Measurements from ENCODE around the gene SCTR.

Gene SCTR

DNA sequence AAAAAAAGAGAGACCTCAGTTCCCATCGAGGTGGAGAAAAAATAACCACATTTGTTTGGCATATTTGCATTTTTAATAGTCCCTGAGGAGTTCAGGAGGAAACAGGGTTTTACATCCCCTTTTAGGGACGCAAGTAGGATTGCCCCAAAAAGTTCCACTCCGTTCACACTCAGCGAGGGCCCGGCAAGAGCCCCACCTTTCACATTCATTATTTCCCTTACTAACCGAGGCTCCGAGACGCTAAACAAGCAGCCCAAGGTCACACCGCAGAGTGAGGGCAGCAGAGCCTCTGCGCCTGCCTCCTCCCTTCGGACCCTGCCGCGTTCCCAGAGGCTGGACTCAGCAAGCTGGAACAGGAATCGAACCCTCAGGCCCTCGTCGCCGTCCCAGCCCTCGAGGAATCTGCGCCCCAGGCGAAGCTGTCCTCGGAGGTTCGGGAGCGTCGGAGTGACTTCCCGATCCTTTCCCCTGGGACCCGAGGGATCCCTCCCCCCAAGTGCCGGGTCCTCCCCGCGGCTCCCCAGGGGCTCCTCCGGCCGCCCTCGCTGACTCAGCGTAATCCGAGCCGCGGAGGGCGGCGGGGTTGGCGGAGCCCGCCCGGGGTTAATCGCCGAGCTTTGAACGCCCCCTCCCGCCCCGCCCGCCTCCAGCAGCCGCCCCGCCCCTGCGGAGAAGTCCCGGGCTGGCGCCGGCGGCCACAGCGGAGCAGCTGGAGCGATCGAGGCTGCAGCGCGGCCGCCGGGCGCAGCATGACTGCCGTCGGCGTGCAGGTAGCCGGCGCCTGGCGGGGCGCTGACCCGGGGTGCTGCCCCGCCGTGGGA is 92.9 kb downstream of the SCTR start, which contains the start of gene TMEM37:
Gene TMEM37, plus strand, starts transcription at position 700 of the 821 bp plus-strand sequence. Its CDS starts 50 bp downstream, at position 750.
- Histone ChIP-seq H3K27ac (ENCODE audit: insufficient read depth, low read length, poor library complexity, severe bottlenecking) (no peak within 1 kb of the TSS), H3K9me3 (ENCODE audit: control insufficient read depth, low read length) (no peaks in the 10 kb centered on the region), H3K27me3 (replicated peaks; ENCODE audit: control insufficient read depth, insufficient read depth, low read length, poor library complexity, severe bottlenecking) (peaks cover 11% of the 10 kb centered on the region), H3K4me3 (ENCODE audit: insufficient read depth, low read depth, low read length, poor library complexity, severe bottlenecking) (no peak within 1 kb of the TSS), H3K4me1 (ENCODE audit: control insufficient read depth, insufficient read depth, low read length, poor library complexity, severe bottlenecking) (peaks cover 5% of the 10 kb centered on the region), H3K36me3 (ENCODE audit: control insufficient read depth, insufficient read depth, low read length) (no peaks in the 10 kb centered on the region)
- no peak for DNase-seq

DNA sequence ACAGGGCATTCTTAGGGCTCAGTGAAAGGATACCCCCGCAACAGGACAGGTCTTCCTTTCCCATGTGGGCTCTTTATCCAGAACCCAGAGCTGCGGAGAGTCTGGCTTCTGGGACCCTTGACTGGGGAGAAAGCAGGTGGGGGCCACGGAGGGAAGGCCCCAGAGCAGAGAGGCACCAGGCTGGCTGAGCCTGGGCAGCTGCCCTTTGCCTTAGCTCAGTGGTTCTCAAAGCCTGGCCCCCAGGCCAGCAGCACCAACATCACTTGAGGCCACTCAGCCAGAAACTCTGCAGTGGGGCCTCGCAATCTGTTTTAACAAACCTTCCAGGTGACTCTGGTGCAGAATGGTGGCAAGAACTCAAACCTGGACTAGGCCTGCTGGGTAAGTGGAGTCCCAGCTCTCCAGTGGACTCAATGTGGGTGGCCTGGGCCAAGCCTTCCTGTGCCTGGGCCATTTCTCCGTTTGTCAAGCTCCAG is 94.2 kb downstream of the SCTR start:
- no peak overlapping the region for H3K27ac ChIP-seq (ENCODE audit: insufficient read depth, low read length, poor library complexity, severe bottlenecking)
- peaks cover 5% of the 10 kb centered on the region for H3K4me1 ChIP-seq (ENCODE audit: control insufficient read depth, insufficient read depth, low read length, poor library complexity, severe bottlenecking)
- DNase-seq, result no peak
- no peaks in the 10 kb centered on the region for H3K36me3 ChIP-seq (ENCODE audit: control insufficient read depth, insufficient read depth, low read length)
- H3K4me3 ChIP-seq (ENCODE audit: insufficient read depth, low read depth, low read length, poor library complexity, severe bottlenecking), result no peak overlapping the region
- peaks cover 15% of the 10 kb centered on the region for H3K27me3 ChIP-seq (replicated peaks; ENCODE audit: control insufficient read depth, insufficient read depth, low read length, poor library complexity, severe bottlenecking)
- no peaks in the 10 kb centered on the region for H3K9me3 ChIP-seq (ENCODE audit: control insufficient read depth, low read length)

DNA sequence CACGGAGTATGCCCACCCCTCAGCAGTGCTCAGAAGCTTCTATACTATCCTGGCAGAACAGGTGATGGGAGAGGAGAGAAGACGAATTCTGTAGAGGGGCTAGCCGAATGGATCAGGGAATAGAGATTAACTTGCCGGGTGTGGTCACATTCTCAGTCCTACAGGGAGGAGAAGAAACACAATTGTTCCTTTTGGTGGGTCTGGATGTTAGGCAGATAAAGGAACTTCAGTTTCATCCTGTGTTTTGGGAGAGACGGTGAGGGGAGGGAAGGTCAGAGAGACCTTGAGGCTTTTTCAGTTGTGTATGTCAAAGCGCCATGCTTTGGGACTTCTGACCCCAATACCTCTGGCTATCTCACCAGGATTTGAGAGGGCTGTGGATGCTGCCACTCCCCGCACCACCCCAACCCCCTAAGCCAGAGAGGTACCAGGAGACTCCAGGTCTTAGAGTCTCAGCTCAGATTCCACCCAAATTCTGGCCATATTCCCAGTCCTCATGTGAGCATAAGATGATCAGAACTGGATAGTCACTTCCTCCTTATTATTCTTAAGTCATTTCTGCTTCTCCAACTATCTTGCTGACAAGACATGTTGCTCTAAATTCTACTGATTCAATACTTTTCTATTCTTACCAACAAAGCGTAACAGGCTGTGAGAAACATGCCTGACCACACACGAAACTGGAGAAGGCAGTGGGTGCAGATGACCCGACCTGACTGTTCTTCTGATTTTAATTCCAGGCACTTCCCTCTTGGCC is 94.9 kb downstream of the SCTR start:
- Histone ChIP-seq H3K9me3 (ENCODE audit: control insufficient read depth, low read length) (no peaks in the 10 kb centered on the region), H3K27ac (ENCODE audit: insufficient read depth, low read length, poor library complexity, severe bottlenecking) (no peak overlapping the region), H3K4me1 (ENCODE audit: control insufficient read depth, insufficient read depth, low read length, poor library complexity, severe bottlenecking) (peaks cover 5% of the 10 kb centered on the region), H3K4me3 (ENCODE audit: insufficient read depth, low read depth, low read length, poor library complexity, severe bottlenecking) (no peak overlapping the region), H3K36me3 (ENCODE audit: control insufficient read depth, insufficient read depth, low read length) (no peaks in the 10 kb centered on the region), H3K27me3 (replicated peaks; ENCODE audit: control insufficient read depth, insufficient read depth, low read length, poor library complexity, severe bottlenecking) (peaks cover 12% of the 10 kb centered on the region)
- DNase-seq, result no peak

DNA sequence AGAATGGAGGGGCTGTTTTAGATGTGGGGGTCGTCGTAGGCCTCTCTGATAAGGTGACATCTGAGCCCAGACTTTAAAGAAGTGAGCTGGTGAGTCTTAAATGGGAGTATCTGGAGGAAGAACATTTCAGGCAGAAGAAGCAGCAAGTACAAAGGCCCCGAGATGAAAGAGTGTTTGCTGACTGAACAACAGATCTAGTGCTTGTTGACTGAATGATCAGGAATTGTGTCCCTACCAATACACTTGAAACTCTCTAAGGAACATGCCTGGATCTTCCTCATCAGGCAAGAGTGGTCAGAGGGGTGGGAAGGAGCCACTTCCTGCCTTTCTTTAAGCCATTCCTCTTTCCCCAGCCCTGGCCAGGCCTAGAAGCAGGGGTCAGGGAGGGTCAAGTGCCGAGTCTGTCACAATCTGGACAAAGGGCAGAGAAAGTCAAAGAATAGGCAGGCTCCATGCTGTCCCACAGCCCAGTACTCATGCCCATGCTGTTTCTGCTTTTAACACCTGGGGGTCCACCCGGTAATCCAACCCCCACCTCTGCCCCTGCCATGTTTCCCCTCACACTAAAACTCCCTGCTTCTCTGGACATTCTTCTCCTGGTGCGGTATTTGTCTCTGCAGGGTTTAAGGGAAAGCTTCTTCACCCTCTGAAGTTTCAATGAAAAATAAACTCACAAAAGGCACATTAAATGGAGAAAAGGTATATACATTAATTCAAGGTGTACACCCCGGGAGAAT is 95.6 kb downstream of the SCTR start:
- Histone ChIP-seq H3K9me3 (ENCODE audit: control insufficient read depth, low read length) (no peaks in the 10 kb centered on the region), H3K36me3 (ENCODE audit: control insufficient read depth, insufficient read depth, low read length) (no peaks in the 10 kb centered on the region), H3K4me1 (ENCODE audit: control insufficient read depth, insufficient read depth, low read length, poor library complexity, severe bottlenecking) (peaks cover 5% of the 10 kb centered on the region), H3K27me3 (replicated peaks; ENCODE audit: control insufficient read depth, insufficient read depth, low read length, poor library complexity, severe bottlenecking) (peaks cover 12% of the 10 kb centered on the region), H3K4me3 (ENCODE audit: insufficient read depth, low read depth, low read length, poor library complexity, severe bottlenecking) (no peak overlapping the region), H3K27ac (ENCODE audit: insufficient read depth, low read length, poor library complexity, severe bottlenecking) (no peak overlapping the region)
- no peak for DNase-seq

- Histone ChIP-seq H3K36me3 (ENCODE audit: control insufficient read depth, insufficient read depth, low read length) (no peaks in the 10 kb centered on the region), H3K27me3 (replicated peaks; ENCODE audit: control insufficient read depth, insufficient read depth, low read length, poor library complexity, severe bottlenecking) (peaks cover 9% of the 10 kb centered on the region), H3K27ac (ENCODE audit: insufficient read depth, low read length, poor library complexity, severe bottlenecking) (no peak overlapping the region), H3K9me3 (ENCODE audit: control insufficient read depth, low read length) (no peaks in the 10 kb centered on the region), H3K4me1 (ENCODE audit: control insufficient read depth, insufficient read depth, low read length, poor library complexity, severe bottlenecking) (peaks cover 5% of the 10 kb centered on the region), H3K4me3 (ENCODE audit: insufficient read depth, low read depth, low read length, poor library complexity, severe bottlenecking) (no peak overlapping the region)
- DNase-seq, result no peak
These were observed 96.5 kb downstream of the SCTR start for GRCh38 chr2:119427756-119428155.

GRCh38 chr2:119426801-119427395 is 97.4 kb downstream of the SCTR start:
- no peaks in the 10 kb centered on the region for H3K36me3 ChIP-seq (ENCODE audit: control insufficient read depth, insufficient read depth, low read length)
- DNase-seq, result no peak
- peaks cover 1% of the 10 kb centered on the region for H3K4me1 ChIP-seq (ENCODE audit: control insufficient read depth, insufficient read depth, low read length, poor library complexity, severe bottlenecking)
- no peaks in the 10 kb centered on the region for H3K9me3 ChIP-seq (ENCODE audit: control insufficient read depth, low read length)
- no peak overlapping the region for H3K4me3 ChIP-seq (ENCODE audit: insufficient read depth, low read depth, low read length, poor library complexity, severe bottlenecking)
- H3K27ac ChIP-seq (ENCODE audit: insufficient read depth, low read length, poor library complexity, severe bottlenecking), result no peak overlapping the region
- H3K27me3 ChIP-seq (replicated peaks; ENCODE audit: control insufficient read depth, insufficient read depth, low read length, poor library complexity, severe bottlenecking), result peaks cover 9% of the 10 kb centered on the region

DNA sequence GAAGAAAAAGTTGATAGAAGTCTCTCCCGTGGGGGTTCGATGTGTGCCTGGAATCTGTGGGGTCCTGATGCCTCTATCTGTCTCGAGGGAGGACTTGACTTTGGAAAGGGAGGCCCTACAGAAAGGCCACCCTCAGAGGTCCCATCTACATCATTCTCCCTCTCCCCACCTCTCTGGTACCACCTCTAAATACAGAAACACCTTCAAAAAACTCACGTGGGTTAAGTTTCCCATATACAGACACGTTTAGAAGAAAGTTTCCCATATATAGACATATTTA is 97.9 kb downstream of the SCTR start:
- Histone ChIP-seq H3K4me1 (ENCODE audit: control insufficient read depth, insufficient read depth, low read length, poor library complexity, severe bottlenecking) (no peaks in the 10 kb centered on the region), H3K27me3 (replicated peaks; ENCODE audit: control insufficient read depth, insufficient read depth, low read length, poor library complexity, severe bottlenecking) (peaks cover 9% of the 10 kb centered on the region), H3K9me3 (ENCODE audit: control insufficient read depth, low read length) (no peaks in the 10 kb centered on the region), H3K36me3 (ENCODE audit: control insufficient read depth, insufficient read depth, low read length) (no peaks in the 10 kb centered on the region), H3K4me3 (ENCODE audit: insufficient read depth, low read depth, low read length, poor library complexity, severe bottlenecking) (no peak overlapping the region), H3K27ac (ENCODE audit: insufficient read depth, low read length, poor library complexity, severe bottlenecking) (no peak overlapping the region)
- DNase-seq, result no peak

GRCh38 chr2:119425620-119426395 is 98.5 kb downstream of the SCTR start:
- DNase-seq, result no peak
- H3K4me3 ChIP-seq (ENCODE audit: insufficient read depth, low read depth, low read length, poor library complexity, severe bottlenecking), result no peak overlapping the region
- H3K36me3 ChIP-seq (ENCODE audit: control insufficient read depth, insufficient read depth, low read length), result no peaks in the 10 kb centered on the region
- H3K27me3 ChIP-seq (replicated peaks; ENCODE audit: control insufficient read depth, insufficient read depth, low read length, poor library complexity, severe bottlenecking), result peaks cover 9% of the 10 kb centered on the region
- H3K4me1 ChIP-seq (ENCODE audit: control insufficient read depth, insufficient read depth, low read length, poor library complexity, severe bottlenecking), result no peaks in the 10 kb centered on the region
- H3K9me3 ChIP-seq (ENCODE audit: control insufficient read depth, low read length), result no peaks in the 10 kb centered on the region
- no peak overlapping the region for H3K27ac ChIP-seq (ENCODE audit: insufficient read depth, low read length, poor library complexity, severe bottlenecking)

DNA sequence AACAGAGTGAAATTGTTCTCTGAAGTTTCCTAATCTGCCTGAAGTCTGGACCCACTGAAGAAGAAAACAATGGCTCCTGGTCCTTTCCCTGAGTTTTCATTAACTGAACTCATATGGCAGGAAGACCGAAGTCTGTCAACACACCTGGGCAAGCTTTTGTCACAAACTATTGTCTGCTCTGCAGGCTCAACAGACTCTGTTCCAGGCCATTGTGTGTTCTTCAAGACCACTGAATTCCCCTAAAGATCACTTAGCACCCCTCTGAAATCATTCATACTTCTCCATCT is 99.2 kb downstream of the SCTR start:
- no peak for DNase-seq
- Histone ChIP-seq H3K4me1 (ENCODE audit: control insufficient read depth, insufficient read depth, low read length, poor library complexity, severe bottlenecking) (no peaks in the 10 kb centered on the region), H3K27me3 (replicated peaks; ENCODE audit: control insufficient read depth, insufficient read depth, low read length, poor library complexity, severe bottlenecking) (peaks cover 9% of the 10 kb centered on the region), H3K27ac (ENCODE audit: insufficient read depth, low read length, poor library complexity, severe bottlenecking) (no peak overlapping the region), H3K9me3 (ENCODE audit: control insufficient read depth, low read length) (no peaks in the 10 kb centered on the region), H3K36me3 (ENCODE audit: control insufficient read depth, insufficient read depth, low read length) (no peaks in the 10 kb centered on the region), H3K4me3 (ENCODE audit: insufficient read depth, low read depth, low read length, poor library complexity, severe bottlenecking) (no peak overlapping the region)

Measured in effector memory CD4-positive, alpha-beta T cell (primary cell).